ENCODE measurements around the gene ARHGEF35.

- TF ChIP-seq EZH2phosphoT487 (IDR thresholded peaks at IDR 0.05; ENCODE audit: insufficient read depth, low read depth), result no peak
- no peak for TF ChIP-seq EZH2 (IDR thresholded peaks at IDR 0.05; ENCODE audit: insufficient read depth, poor library complexity, severe bottlenecking)
These were observed 30.8 kb downstream of the ARHGEF35 start for GRCh38 chr7:144164784-144165183.

All from GM23248 (cell line).